Islet precursor cell (in vitro differentiated cells): ENCODE measurements around the gene IL17A.

Experiments
- DNase-seq: peaks from one replicate; pipeline ENCODE4 v3.0.0-alpha.2; 2018

IL17A gene

DNA sequence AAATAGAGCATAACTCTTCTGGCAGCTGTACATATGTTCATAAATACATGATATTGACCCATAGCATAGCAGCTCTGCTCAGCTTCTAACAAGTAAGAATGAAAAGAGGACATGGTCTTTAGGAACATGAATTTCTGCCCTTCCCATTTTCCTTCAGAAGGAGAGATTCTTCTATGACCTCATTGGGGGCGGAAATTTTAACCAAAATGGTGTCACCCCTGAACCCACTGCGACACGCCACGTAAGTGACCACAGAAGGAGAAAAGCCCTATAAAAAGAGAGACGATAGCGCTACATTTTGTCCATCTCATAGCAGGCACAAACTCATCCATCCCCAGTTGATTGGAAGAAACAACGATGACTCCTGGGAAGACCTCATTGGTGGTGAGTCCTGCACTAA, at the start of gene IL17A:
IL17A (plus strand) TSS at position 301 of the 400 bp plus-strand sequence; CDS start at position 358, 57 bp downstream.
- no peak for DNase-seq

- no peak for DNase-seq
Measured at GRCh38 chr6:52136934-52137467, 49.2 kb upstream of the IL17A start.

- DNase-seq: no peak
Measured at GRCh38 chr6:52138284-52138683, 47.9 kb upstream of the IL17A start.

GRCh38 chr6:52139985-52140680, 46.0 kb upstream of the IL17A start:
- no peak for DNase-seq

- DNase-seq: no peak
Measured at GRCh38 chr6:52141596-52141995, 44.6 kb upstream of the IL17A start.

DNA sequence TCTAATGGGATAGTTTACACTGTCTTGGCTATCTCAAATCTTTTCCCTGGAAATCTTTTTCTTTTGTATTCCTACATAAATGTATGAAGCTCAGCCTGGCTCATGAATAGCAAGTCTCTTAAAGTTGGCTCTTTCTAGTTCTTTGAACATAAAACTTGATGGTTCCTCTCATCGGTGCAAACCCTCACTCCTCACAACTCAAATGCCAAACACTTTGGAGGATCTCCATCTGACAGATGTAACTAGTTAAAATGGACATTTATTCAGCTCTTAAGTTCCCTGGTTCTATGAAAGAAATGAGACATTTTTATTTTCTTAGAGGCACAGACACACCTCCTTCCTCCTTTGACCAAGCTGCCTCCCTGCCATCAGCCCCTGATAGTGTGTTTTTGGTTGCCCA, 43.6 kb upstream of the IL17A start:
- no peak for DNase-seq

DNA sequence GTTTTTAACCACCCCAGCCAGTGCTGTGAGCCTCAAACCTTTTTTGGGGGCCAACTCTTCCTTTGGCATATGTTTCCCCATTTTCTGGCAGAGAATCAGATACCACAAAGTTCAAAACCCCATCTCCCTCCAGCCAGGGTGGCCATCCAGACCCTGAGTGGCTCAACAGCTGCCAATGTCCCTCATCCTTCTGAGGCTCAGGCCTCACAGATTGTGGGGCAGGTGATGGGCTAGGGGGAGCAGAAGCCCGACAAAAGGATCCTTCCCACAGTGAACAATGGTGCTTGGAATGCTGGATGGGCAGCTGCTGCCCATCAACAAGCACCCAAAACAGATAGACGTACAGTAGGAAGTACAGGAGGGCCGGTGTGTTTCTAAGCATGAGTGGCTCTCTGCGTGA, 42.6 kb upstream of the IL17A start:
- no peak for DNase-seq

- DNase-seq: no peak
Measured at GRCh38 chr6:52144196-52145076, 41.7 kb upstream of the IL17A start.

DNA sequence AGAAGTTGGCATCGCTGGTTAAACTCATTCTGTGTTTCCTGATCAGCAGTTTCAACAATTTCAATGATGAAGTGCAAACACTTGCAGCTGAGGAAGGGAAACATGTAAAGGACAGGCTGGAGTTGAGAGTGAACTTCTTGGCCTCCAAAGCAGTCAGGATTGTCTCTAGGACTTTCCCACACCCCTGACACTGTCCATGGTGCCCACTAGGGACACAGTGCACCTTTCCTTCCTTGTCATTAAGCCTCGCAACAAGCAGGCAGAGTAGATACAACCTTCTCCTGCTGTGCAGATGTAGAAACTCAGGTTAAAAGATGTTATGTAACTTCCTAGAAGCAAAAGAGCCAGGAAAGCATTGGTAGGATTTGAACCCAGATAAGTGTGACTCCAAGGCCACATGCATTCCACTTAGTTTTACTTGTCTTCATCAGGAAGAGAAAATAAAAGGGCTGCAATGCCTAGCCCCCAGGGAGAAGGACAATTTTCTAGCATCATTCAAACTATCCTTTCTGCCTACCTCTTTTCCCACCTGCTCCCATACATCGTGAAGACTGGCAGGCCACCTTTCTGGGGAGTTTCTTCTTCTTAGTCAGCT, 39.2 kb upstream of the IL17A start:
- DNase-seq: no peak

GRCh38 chr6:52149076-52149475, 37.1 kb upstream of the IL17A start:
- DNase-seq: no peak

DNA sequence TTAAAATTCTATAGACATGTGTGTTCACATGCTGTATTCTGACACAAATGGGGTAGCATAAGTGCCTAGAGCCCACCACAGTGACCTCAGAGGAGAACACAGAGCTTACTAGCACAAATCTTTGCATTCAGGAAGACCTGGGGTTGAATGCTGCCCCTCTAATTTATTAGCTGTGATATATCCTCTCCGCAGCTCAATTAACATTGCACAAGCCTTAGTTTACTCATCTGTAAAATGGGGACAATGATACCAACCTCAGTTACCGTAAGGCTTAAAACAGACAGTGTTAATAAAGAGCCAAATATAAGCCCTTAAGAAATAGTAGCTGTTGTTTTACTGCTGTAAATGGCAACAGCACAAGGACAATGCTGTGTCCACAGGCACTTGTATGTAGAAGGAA, 36.2 kb upstream of the IL17A start:
- DNase-seq: no peak

- no peak for DNase-seq
Measured at GRCh38 chr6:52152070-52152423, 34.1 kb upstream of the IL17A start.

DNA sequence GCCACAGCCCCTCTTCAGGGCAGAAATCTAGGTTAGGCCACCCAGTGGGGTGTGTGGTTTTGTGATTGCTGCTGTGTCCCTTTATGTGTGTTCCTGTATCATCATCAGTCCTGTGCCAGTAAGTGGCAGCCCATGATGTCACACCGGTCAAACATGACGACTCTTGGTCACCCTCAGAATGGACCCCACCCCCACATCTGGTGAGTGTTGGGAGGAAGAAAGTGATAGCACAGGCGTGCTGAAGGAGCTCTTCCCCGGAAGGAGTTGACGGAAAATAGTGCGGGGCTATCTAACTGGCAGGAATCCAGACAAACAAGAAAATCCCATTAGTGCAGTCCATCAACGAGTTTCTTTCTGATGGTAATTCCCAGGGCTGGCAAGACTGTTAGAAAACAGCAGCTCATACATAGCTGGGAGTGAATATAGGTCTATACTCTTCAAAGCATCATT, 33.4 kb upstream of the IL17A start:
- peak; percentile 80 for DNase-seq

GRCh38 chr6:52154381-52154780, 31.8 kb upstream of the IL17A start:
- DNase-seq: no peak

- peak; percentile 92 for DNase-seq
Measured at GRCh38 chr6:52155791-52156576, 30.2 kb upstream of the IL17A start.

- DNase-seq: no peak
Measured at GRCh38 chr6:52157301-52157941, 28.8 kb upstream of the IL17A start.

- DNase-seq: no peak
Measured at GRCh38 chr6:52160472-52161104, 25.6 kb upstream of the IL17A start.

- DNase-seq: no peak
Measured at GRCh38 chr6:52161689-52162438, 24.3 kb upstream of the IL17A start.

DNA sequence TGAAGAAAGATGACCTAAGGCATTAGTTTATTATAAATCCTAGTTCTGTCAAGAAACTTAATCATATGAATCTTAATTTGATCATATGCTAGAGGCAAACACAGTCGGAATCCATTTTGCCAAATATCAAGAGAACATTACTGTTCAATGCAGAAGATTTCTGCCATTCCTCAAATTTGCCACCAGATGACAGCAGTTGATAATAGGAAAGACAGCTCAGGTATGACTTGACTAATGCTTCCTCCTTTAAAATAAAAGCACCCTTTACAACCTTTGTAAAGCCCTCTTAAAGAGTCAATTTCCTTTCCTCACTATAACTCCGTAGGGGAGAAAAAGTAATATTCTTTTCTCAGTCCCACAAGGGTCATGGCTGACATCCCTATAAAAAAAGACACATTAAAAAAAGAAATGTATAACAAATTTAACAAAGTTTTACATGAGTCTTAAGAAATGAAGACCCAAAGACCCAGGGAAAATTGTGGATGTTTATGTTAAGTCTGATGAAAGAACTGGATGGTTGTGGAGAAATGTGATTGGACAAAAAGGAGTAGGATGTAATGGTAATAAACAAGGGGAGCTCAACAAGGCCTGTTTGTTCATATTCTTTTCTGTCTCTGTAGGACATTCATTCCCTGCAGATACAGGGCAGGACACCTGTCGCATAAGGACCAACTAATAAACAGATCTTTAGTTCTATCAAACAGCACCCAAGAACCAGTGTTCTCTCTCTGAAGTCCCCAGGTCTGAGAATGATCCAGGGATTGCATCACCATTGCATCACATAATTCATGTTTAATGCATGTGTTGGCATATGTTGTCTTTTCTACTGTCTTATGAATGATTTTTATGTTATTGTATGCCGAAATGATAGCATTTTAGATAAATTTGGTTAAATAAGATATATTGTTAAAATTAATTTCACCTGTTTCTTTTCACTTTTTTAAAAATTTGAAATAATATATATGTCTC, 23.0 kb upstream of the IL17A start:
- DNase-seq: no peak
